SH-SY5Y (cell line): Measurements from ENCODE around the gene TTC31.

Source experiments
- GATA2 ChIP-seq: IDR thresholded peaks from 2 replicates; pipeline ENCODE4 v1.6.1; 2011; ENCODE audit warnings: mild to moderate bottlenecking, low read depth, low read length
- GATA3 ChIP-seq: IDR thresholded peaks from 2 replicates; pipeline ENCODE4 v1.6.1; 2011; ENCODE audit warnings: low read depth, mild to moderate bottlenecking, low read length, moderate library complexity

DNA sequence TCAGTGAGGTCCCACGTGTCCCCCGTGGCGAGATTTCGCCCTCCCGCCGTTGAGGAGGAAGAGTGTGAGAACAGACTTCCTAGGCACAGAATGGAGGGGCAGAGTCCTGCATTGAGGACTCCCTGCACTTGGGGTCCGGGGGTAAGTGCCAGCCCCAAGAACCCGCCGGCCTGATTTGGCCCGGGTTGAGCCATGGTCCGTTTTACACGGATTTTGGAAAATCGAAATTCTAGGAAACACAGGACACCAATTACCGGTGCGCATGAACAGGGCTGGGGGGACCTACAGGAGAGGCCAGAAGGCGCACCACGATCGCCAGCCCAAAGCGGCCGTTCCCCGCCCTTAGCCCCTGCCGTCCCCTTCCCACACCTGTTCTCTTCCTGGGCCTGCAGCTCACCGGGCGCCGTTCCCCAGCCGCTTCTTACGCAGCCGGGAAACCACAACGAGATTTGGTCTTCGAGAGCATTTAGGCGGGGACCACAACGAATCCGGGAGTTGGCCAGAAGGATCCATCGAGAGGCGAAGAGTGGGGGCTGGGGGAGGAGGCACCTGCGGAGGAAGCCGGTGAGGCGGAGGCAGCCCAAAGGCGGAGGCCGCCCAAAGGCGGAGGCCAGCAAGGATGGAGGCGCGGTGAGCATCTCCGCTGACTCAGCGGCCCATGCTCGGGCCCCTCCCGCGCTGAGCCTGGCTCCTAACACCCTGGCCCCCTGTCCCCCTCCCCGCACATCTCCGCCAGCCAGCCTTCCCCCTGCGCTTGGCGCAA is 30.9 kb downstream of the TTC31 start:
- no peak for TF ChIP-seq GATA3
- no peak for TF ChIP-seq GATA2
